ENCODE data around the gene KIF4B. TPM values are rescaled to one million over a fixed set of nuclear protein-coding genes. Genes with fewer than 3 reads are reported as not detected.

The KIF4B gene
- total RNA-seq, 6 donors from 2014 or later = 0.07 to 0.30 (median 0.12) TPM; not detected in 2

GRCh38 chr5:155047818-155048217 lies 34.3 kb downstream of the KIF4B start:
- no peak for ATAC-seq (ENCODE audit: low FRiP score in 2 of 2)
- Histone ChIP-seq H3K27me3 (no peaks in the 10 kb centered on the region), H3K9me3 (no peaks in the 10 kb centered on the region), H3K27ac (no peak overlapping the region), H3K36me3 (no peaks in the 10 kb centered on the region), H3K4me1 (no peaks in the 10 kb centered on the region), H3K4me3 (no peak overlapping the region)
- no peak for TF ChIP-seq EP300 (IDR thresholded peaks at IDR 0.05)
- TF ChIP-seq POLR2A (IDR thresholded peaks at IDR 0.05) = no peak
- no peak for TF ChIP-seq POLR2AphosphoS5 (IDR thresholded peaks at IDR 0.05)
- DNase-seq = no peak
- 74 to 75% methylated on average over 8 of the region's 8 CpGs for WGBS, 2 donors

DNA sequence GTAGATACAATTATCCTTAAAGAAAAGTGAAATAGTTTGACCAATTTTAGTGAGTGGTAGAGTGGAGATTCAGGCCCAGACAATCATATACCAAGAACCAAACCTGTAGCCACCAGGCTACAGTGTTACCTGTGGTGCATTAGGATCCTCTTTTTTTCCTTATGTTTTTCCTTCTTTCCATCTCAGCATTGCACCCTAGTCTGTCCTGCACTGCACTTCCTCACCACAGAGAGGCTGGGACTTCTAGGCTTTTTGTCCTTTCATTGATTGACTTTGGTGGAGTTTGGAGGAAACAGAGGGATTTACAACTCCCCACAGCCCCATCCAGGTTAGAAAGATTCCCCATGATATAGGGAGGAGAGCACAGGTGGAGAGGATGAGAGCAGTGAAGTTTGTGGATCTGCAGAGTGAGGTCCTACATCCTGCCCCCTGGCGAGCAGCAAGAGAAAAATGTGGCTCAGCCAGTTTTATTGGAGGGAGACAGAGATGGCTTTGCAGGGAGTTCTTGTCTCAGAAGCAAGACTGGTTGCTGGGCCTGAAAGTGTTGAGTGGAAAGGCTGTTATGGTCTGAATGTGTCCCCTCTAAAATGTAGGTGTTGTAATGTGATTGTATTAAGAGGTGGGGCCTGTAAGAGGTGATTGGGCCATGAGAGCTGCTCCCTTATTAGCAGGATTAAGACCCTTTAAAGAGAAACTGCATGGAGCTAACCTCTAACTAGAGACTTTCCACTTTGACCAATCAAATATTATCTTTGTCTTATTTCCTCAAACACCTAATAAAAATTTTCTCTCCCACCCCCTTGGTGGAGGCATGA lies 36.2 kb downstream of the KIF4B start:
- TF ChIP-seq POLR2AphosphoS5 (IDR thresholded peaks at IDR 0.05) (no peak), POLR2A (IDR thresholded peaks at IDR 0.05) (no peak), EP300 (IDR thresholded peaks at IDR 0.05) (no peak)
- TF ChIP-seq, protein P1, sequence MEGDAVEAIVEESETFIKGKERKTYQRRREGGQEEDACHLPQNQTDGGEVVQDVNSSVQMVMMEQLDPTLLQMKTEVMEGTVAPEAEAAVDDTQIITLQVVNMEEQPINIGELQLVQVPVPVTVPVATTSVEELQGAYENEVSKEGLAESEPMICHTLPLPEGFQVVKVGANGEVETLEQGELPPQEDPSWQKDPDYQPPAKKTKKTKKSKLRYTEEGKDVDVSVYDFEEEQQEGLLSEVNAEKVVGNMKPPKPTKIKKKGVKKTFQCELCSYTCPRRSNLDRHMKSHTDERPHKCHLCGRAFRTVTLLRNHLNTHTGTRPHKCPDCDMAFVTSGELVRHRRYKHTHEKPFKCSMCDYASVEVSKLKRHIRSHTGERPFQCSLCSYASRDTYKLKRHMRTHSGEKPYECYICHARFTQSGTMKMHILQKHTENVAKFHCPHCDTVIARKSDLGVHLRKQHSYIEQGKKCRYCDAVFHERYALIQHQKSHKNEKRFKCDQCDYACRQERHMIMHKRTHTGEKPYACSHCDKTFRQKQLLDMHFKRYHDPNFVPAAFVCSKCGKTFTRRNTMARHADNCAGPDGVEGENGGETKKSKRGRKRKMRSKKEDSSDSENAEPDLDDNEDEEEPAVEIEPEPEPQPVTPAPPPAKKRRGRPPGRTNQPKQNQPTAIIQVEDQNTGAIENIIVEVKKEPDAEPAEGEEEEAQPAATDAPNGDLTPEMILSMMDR (IDR thresholded peaks at IDR 0.05) = no peak
- Histone ChIP-seq H3K9me3 (no peaks in the 10 kb centered on the region), H3K27ac (no peak overlapping the region), H3K4me1 (no peaks in the 10 kb centered on the region), H3K4me3 (no peak overlapping the region), H3K36me3 (no peaks in the 10 kb centered on the region), H3K27me3 (no peaks in the 10 kb centered on the region)
- WGBS, 2 donors = 36 to 65% methylated on average over 1 of the region's 1 CpG
- no peak for ATAC-seq (ENCODE audit: low FRiP score in 2 of 2)
- DNase-seq = no peak

- 69 to 71% methylated on average over 5 of the region's 5 CpGs for WGBS, 2 donors
- ATAC-seq (ENCODE audit: low FRiP score in 2 of 2) = no peak
- H3K27ac ChIP-seq = no peak overlapping the region
- no peaks in the 10 kb centered on the region for H3K27me3 ChIP-seq
- no peaks in the 10 kb centered on the region for H3K4me1 ChIP-seq
- no peaks in the 10 kb centered on the region for H3K9me3 ChIP-seq
- TF ChIP-seq POLR2AphosphoS5 (IDR thresholded peaks at IDR 0.05) (no peak), EP300 (IDR thresholded peaks at IDR 0.05) (no peak), POLR2A (IDR thresholded peaks at IDR 0.05) (no peak)
- TF ChIP-seq, protein P1 (IDR thresholded peaks at IDR 0.05) = no peak
- no peaks in the 10 kb centered on the region for H3K36me3 ChIP-seq
- no peak for DNase-seq
- H3K4me3 ChIP-seq = no peak overlapping the region
These were observed 36.9 kb downstream of the KIF4B start for GRCh38 chr5:155050384-155051019.

GRCh38 chr5:155052532-155052931 lies 39.0 kb downstream of the KIF4B start:
- Histone ChIP-seq H3K27me3 (no peaks in the 10 kb centered on the region), H3K4me1 (no peaks in the 10 kb centered on the region), H3K4me3 (no peak overlapping the region), H3K36me3 (no peaks in the 10 kb centered on the region), H3K9me3 (no peaks in the 10 kb centered on the region), H3K27ac (no peak overlapping the region)
- DNase-seq (no peak), ATAC-seq (ENCODE audit: low FRiP score in 2 of 2) (no peak)
- TF ChIP-seq, protein P1 (IDR thresholded peaks at IDR 0.05) = no peak
- no peak for TF ChIP-seq EP300 (IDR thresholded peaks at IDR 0.05)
- TF ChIP-seq POLR2A (IDR thresholded peaks at IDR 0.05) = no peak
- no peak for TF ChIP-seq POLR2AphosphoS5 (IDR thresholded peaks at IDR 0.05)
- 85 to 90% methylated on average over 3 to 4 of the region's 4 CpGs for WGBS, 2 donors

DNA sequence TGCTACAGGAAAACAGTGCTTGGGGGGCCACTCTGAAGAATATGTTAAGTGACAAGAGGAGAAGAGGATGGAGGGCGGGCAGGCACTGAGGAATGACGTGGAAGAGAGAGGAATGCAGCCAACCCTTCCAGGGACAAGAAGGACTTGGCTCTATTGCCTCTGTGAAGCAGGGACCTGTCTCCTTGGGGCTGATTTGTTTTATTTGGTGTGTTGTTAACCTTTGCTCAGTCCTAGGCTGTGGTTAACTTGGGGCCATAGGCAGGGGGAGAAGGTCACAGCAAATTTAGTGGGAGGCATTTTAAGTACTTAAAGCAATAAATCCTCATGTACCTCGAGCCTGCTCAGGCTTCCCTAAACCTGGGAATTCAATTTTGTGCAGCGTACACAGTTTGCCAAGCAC lies 39.9 kb downstream of the KIF4B start:
- Histone ChIP-seq H3K27me3 (no peaks in the 10 kb centered on the region), H3K4me3 (no peak overlapping the region), H3K4me1 (no peaks in the 10 kb centered on the region), H3K27ac (no peak overlapping the region), H3K36me3 (no peaks in the 10 kb centered on the region), H3K9me3 (no peaks in the 10 kb centered on the region)
- WGBS, 2 donors = 38 to 43% methylated on average over 4 of the region's 4 CpGs
- ATAC-seq (ENCODE audit: low FRiP score in 2 of 2) = no peak
- TF ChIP-seq, protein P1 (IDR thresholded peaks at IDR 0.05) = no peak
- TF ChIP-seq POLR2AphosphoS5 (IDR thresholded peaks at IDR 0.05) (no peak), EP300 (IDR thresholded peaks at IDR 0.05) (no peak), POLR2A (IDR thresholded peaks at IDR 0.05) (no peak)
- DNase-seq = no peak
